ENCODE data around the gene JPH4. TPM values are rescaled to one million over a fixed set of nuclear protein-coding genes. Genes with fewer than 3 reads are reported as not detected.
A peak's percentile ranks its signal among the peaks of the same experiment; 100 is the strongest.

JPH4 gene
- total and polyA plus RNA-seq, 2 donors (not counting 1 experiment from before 2014, with no cell fraction given): not detected

- no peaks in the 10 kb centered on the region for H3K9me3 ChIP-seq (ENCODE audit: control insufficient read depth, insufficient read depth, low read depth, low read length)
- H3K9ac ChIP-seq (ENCODE audit: insufficient read depth, low read length): no peak overlapping the region
- H3K27me3 ChIP-seq (ENCODE audit: control insufficient read depth, insufficient read depth, low read length): no peaks in the 10 kb centered on the region
- H3K27ac ChIP-seq (ENCODE audit: insufficient read depth, low read length): no peak overlapping the region
- TF ChIP-seq CTCF (conservative IDR thresholded peaks at IDR 0.05 in 1 of 2, IDR thresholded peaks at IDR 0.05 in 1 of 2; ENCODE audit: low read depth in 1 of 2, low read length in 2 of 2) (peak; percentile 56 to 81), EZH2 (IDR thresholded peaks at IDR 0.05; ENCODE audit: low read length, missing control alignments) (no peak)
- no peak overlapping the region for H3K4me3 ChIP-seq (replicated peaks in 1 of 4; ENCODE audit: control extremely low read depth in 1 of 4, insufficient read depth in 1 of 4, low read depth in 3 of 4, low read length in 4 of 4)
- H3K4me2 ChIP-seq (ENCODE audit: extremely low read depth, insufficient read depth, low read length): no peak overlapping the region
- DNase-seq (ENCODE audit: low read depth in 2 of 2): peak in 1 of 2 donors; percentile 46
- peaks cover 4% of the 10 kb centered on the region for H3K4me1 ChIP-seq (ENCODE audit: control insufficient read depth, extremely low read depth, insufficient read depth, low read length)
- no peaks in the 10 kb centered on the region for H4K20me1 ChIP-seq (ENCODE audit: control insufficient read depth, extremely low read depth, insufficient read depth, low read length)
- H3K79me2 ChIP-seq (ENCODE audit: control insufficient read depth, insufficient read depth, low read length): no peaks in the 10 kb centered on the region
- H3K36me3 ChIP-seq (ENCODE audit: control insufficient read depth, insufficient read depth, low read length): no peaks in the 10 kb centered on the region
- H2AFZ ChIP-seq (ENCODE audit: low read length): peak overlapping the region; percentile 64
Measured at GRCh38 chr14:23539248-23540140, 39.1 kb downstream of the JPH4 start.

GRCh38 chr14:23538785-23539184 is 39.8 kb downstream of the JPH4 start:
- H2AFZ ChIP-seq (ENCODE audit: low read length): peak overlapping the region; percentile 64
- H3K27me3 ChIP-seq (ENCODE audit: control insufficient read depth, insufficient read depth, low read length): no peaks in the 10 kb centered on the region
- H3K9me3 ChIP-seq (ENCODE audit: control insufficient read depth, insufficient read depth, low read depth, low read length): no peaks in the 10 kb centered on the region
- H3K4me3 ChIP-seq (replicated peaks in 1 of 4; ENCODE audit: control extremely low read depth in 1 of 4, insufficient read depth in 1 of 4, low read depth in 3 of 4, low read length in 4 of 4): no peak overlapping the region
- no peak overlapping the region for H3K9ac ChIP-seq (ENCODE audit: insufficient read depth, low read length)
- TF ChIP-seq EZH2 (IDR thresholded peaks at IDR 0.05; ENCODE audit: low read length, missing control alignments) (no peak), CTCF (conservative IDR thresholded peaks at IDR 0.05 in 1 of 2, IDR thresholded peaks at IDR 0.05 in 1 of 2; ENCODE audit: low read depth in 1 of 2, low read length in 2 of 2) (no peak)
- peaks cover 4% of the 10 kb centered on the region for H3K4me1 ChIP-seq (ENCODE audit: control insufficient read depth, extremely low read depth, insufficient read depth, low read length)
- no peaks in the 10 kb centered on the region for H3K36me3 ChIP-seq (ENCODE audit: control insufficient read depth, insufficient read depth, low read length)
- H4K20me1 ChIP-seq (ENCODE audit: control insufficient read depth, extremely low read depth, insufficient read depth, low read length): no peaks in the 10 kb centered on the region
- peak in 1 of 2 donors; percentile 38 for DNase-seq (ENCODE audit: low read depth in 2 of 2)
- H3K4me2 ChIP-seq (ENCODE audit: extremely low read depth, insufficient read depth, low read length): peak overlapping the region; percentile 25
- no peak overlapping the region for H3K27ac ChIP-seq (ENCODE audit: insufficient read depth, low read length)
- H3K79me2 ChIP-seq (ENCODE audit: control insufficient read depth, insufficient read depth, low read length): no peaks in the 10 kb centered on the region

DNA sequence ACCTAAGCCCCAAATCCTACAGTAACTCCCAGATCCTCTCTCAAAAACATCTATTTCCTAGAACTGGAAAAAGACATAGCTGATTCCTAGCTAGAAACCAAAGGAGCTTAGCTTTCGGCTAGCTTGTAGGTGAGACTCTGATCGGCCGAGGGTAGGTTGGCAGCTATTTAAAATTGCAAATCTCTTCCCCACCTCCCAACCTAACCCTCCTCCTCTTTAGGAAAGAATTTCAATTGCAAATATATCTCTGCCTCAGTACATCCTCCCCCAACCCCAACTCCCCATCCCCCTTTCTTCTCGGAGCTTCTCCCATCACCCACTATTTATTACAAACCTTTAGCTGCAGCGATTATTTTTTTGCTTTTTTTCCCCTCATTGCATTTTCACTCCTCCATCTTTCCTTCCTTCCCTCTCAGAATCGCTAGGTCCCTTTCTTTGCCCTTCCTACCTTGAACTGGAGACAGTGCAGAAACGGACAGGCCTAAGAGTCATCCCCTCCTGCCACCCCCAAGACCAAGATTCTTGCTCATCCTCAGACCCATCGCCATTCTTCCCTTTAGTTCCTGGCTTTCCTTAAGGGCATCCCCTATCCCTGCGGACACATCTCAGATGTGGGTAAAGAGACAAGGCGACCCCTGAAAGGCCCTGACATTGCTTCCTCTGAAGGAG is 40.4 kb downstream of the JPH4 start:
- Histone ChIP-seq H3K79me2 (ENCODE audit: control insufficient read depth, insufficient read depth, low read length) (no peaks in the 10 kb centered on the region), H2AFZ (ENCODE audit: low read length) (no peak overlapping the region), H3K27ac (ENCODE audit: insufficient read depth, low read length) (no peak overlapping the region), H3K9me3 (ENCODE audit: control insufficient read depth, insufficient read depth, low read depth, low read length) (no peaks in the 10 kb centered on the region), H4K20me1 (ENCODE audit: control insufficient read depth, extremely low read depth, insufficient read depth, low read length) (no peaks in the 10 kb centered on the region), H3K36me3 (ENCODE audit: control insufficient read depth, insufficient read depth, low read length) (no peaks in the 10 kb centered on the region), H3K4me1 (ENCODE audit: control insufficient read depth, extremely low read depth, insufficient read depth, low read length) (peaks cover 4% of the 10 kb centered on the region), H3K4me2 (ENCODE audit: extremely low read depth, insufficient read depth, low read length) (no peak overlapping the region), H3K4me3 (replicated peaks in 1 of 4; ENCODE audit: control extremely low read depth in 1 of 4, insufficient read depth in 1 of 4, low read depth in 3 of 4, low read length in 4 of 4) (no peak overlapping the region), H3K27me3 (ENCODE audit: control insufficient read depth, insufficient read depth, low read length) (no peaks in the 10 kb centered on the region), H3K9ac (ENCODE audit: insufficient read depth, low read length) (no peak overlapping the region)
- no peak for TF ChIP-seq EZH2 (IDR thresholded peaks at IDR 0.05; ENCODE audit: low read length, missing control alignments)
- no peak for TF ChIP-seq CTCF (conservative IDR thresholded peaks at IDR 0.05 in 1 of 2, IDR thresholded peaks at IDR 0.05 in 1 of 2; ENCODE audit: low read depth in 1 of 2, low read length in 2 of 2)
- no peak for DNase-seq (ENCODE audit: low read depth in 2 of 2)
